ENCODE measurements around the gene ARSG. TPM values are rescaled to one million over a fixed set of nuclear protein-coding genes. Genes with fewer than 3 reads are reported as not detected.

Gene ARSG
- total RNA-seq, 1 donor from 2014 or later, result 8.7 TPM

GRCh38 chr17:68391561-68392268, 100.4 kb downstream of the ARSG start:
- TF ChIP-seq, protein P1, sequence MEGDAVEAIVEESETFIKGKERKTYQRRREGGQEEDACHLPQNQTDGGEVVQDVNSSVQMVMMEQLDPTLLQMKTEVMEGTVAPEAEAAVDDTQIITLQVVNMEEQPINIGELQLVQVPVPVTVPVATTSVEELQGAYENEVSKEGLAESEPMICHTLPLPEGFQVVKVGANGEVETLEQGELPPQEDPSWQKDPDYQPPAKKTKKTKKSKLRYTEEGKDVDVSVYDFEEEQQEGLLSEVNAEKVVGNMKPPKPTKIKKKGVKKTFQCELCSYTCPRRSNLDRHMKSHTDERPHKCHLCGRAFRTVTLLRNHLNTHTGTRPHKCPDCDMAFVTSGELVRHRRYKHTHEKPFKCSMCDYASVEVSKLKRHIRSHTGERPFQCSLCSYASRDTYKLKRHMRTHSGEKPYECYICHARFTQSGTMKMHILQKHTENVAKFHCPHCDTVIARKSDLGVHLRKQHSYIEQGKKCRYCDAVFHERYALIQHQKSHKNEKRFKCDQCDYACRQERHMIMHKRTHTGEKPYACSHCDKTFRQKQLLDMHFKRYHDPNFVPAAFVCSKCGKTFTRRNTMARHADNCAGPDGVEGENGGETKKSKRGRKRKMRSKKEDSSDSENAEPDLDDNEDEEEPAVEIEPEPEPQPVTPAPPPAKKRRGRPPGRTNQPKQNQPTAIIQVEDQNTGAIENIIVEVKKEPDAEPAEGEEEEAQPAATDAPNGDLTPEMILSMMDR (IDR thresholded peaks at IDR 0.05), result no peak
- H3K9me3 Mint-ChIP-seq (ENCODE audit: unreplicated experiment), result no peaks in the 10 kb centered on the region
- H3K4me3 Mint-ChIP-seq (ENCODE audit: unreplicated experiment), result no peak overlapping the region
- DNase-seq (ENCODE audit: extremely low spot score, unreplicated experiment), result peak; percentile 70
- no peaks in the 10 kb centered on the region for H3K36me3 Mint-ChIP-seq (ENCODE audit: unreplicated experiment)
- H3K27me3 Mint-ChIP-seq (ENCODE audit: unreplicated experiment), result no peaks in the 10 kb centered on the region
- peaks cover 2% of the 10 kb centered on the region for H3K4me1 Mint-ChIP-seq (ENCODE audit: unreplicated experiment)
- H3K27ac Mint-ChIP-seq (ENCODE audit: unreplicated experiment), result no peak overlapping the region

- H3K36me3 Mint-ChIP-seq (ENCODE audit: unreplicated experiment), result no peaks in the 10 kb centered on the region
- TF ChIP-seq, protein P1 (IDR thresholded peaks at IDR 0.05), result no peak
- H3K27me3 Mint-ChIP-seq (ENCODE audit: unreplicated experiment), result no peaks in the 10 kb centered on the region
- H3K9me3 Mint-ChIP-seq (ENCODE audit: unreplicated experiment), result no peaks in the 10 kb centered on the region
- H3K4me1 Mint-ChIP-seq (ENCODE audit: unreplicated experiment), result peaks cover 13% of the 10 kb centered on the region
- no peak overlapping the region for H3K4me3 Mint-ChIP-seq (ENCODE audit: unreplicated experiment)
- DNase-seq (ENCODE audit: extremely low spot score, unreplicated experiment), result no peak
- H3K27ac Mint-ChIP-seq (ENCODE audit: unreplicated experiment), result no peak overlapping the region
Observed at GRCh38 chr17:68394608-68395331, 103.5 kb downstream of the ARSG start.

DNA sequence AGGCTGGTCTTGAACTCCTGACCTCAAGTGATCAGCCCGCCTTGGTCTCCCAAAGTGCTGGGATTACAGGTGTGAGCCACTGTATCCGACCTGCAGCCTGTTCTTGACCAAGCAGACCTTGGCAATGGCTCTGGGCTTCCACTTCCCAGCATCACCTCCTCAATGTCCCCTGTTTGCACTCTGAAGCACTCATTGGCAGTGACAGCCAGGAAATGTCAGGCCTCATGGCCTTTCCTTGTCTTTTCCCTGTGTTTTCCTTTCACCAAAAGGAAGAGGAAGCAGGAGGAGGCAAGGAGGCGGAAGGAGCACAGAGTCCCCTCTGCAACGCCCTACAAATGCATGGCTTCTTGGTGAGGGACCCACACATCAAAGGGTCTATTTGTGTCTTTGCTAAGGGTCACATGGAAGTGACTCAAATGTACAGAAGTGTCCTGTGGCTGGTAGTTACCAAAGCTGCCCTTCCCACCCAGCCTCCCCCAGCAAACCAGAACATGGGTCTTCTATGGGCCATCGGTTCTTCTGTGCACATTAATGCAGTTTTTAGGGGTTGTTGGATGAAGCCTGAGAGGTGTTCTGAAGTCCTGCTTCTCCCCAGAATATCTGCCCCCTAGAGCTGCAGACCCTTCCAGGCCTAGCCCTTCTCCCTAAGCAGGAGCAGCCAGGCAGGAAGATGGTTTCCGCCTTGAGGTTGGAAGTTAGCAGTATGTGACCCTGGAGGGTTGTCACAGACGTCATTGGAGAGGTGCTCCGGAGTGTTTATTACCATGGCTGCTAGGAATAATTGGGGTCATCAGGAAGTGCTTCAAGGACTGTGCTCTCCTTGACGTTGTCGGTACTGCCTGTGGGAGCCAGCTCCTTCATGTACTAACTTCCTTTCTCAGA, 105.2 kb downstream of the ARSG start:
- Mint-ChIP-seq H3K9me3 (ENCODE audit: unreplicated experiment) (no peaks in the 10 kb centered on the region), H3K4me1 (ENCODE audit: unreplicated experiment) (peaks cover 23% of the 10 kb centered on the region), H3K27ac (ENCODE audit: unreplicated experiment) (no peak overlapping the region), H3K27me3 (ENCODE audit: unreplicated experiment) (no peaks in the 10 kb centered on the region), H3K4me3 (ENCODE audit: unreplicated experiment) (no peak overlapping the region), H3K36me3 (ENCODE audit: unreplicated experiment) (no peaks in the 10 kb centered on the region)
- TF ChIP-seq, protein P1 (IDR thresholded peaks at IDR 0.05), result no peak
- no peak for DNase-seq (ENCODE audit: extremely low spot score, unreplicated experiment)

GRCh38 chr17:68397108-68397536, 105.8 kb downstream of the ARSG start:
- no peak for DNase-seq (ENCODE audit: extremely low spot score, unreplicated experiment)
- H3K9me3 Mint-ChIP-seq (ENCODE audit: unreplicated experiment), result no peaks in the 10 kb centered on the region
- H3K36me3 Mint-ChIP-seq (ENCODE audit: unreplicated experiment), result no peaks in the 10 kb centered on the region
- TF ChIP-seq, protein P1 (IDR thresholded peaks at IDR 0.05), result no peak
- no peak overlapping the region for H3K4me3 Mint-ChIP-seq (ENCODE audit: unreplicated experiment)
- no peak overlapping the region for H3K27ac Mint-ChIP-seq (ENCODE audit: unreplicated experiment)
- peaks cover 23% of the 10 kb centered on the region for H3K4me1 Mint-ChIP-seq (ENCODE audit: unreplicated experiment)
- H3K27me3 Mint-ChIP-seq (ENCODE audit: unreplicated experiment), result no peaks in the 10 kb centered on the region
